NCI-H2029 treated with DMSO at 0.1 percent for 48 hours (cell line): Measurements from ENCODE around the gene KIF24.
"Not testable (repeated sequence)": the region's sequence is repeated elsewhere in the genome, so short reads cannot be mapped to it uniquely, and the experiment has no call there.

ENCODE experiments used
- DNase-seq: peaks from one replicate; lab custom pipeline; 2025; lab: John Stamatoyannopoulos, UW

Gene KIF24

DNA sequence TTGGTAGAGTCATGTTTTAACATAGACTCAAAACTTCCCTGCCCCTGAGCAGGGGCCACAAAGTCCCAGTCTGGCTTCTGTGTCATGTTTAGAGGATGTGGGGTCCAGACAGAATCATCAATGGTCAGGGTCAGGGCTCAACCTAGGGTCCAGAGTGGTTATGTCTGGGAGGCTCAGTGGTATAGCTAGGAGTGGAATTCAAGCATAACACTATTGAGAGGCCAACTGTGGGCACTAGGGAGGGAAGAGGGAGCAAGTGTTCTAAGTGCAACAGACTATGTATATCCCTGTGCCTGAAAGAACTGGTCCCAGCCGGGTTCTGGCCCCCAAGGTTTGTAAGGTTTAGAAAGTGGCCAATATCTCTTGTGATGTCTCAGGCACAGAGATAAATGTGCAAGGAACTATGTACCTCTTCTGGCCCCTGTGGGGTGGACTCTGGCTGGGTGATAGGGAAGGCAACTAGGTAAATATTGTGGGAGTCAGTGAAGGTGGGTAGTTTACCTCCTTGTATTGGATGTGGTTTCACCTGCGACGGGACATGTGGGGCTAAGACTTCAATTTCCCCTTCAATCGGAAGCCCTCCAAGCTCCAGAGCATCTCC lies 33.6 kb upstream of the KIF24 start:
- no peak for DNase-seq

DNA sequence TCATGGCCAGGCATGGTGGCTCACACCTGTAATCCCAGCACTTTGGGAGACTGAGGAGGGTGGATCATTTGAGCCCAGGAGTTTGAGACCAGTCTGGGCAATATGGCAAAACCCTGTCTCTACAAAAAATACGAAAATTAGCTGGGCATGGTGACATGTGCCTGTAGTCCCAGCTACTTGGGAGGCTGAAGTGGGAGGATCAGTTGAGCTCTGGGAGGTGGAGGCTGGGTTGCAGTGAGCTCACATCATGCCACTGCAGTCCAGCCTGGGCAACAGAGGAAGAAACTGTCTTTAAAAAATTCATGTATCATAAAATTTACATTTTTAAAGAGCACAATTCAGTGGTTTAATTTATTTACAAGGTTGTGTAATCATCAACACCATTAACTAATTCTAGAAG lies 23.9 kb upstream of the KIF24 start:
- DNase-seq = not testable (repeated sequence)

DNA sequence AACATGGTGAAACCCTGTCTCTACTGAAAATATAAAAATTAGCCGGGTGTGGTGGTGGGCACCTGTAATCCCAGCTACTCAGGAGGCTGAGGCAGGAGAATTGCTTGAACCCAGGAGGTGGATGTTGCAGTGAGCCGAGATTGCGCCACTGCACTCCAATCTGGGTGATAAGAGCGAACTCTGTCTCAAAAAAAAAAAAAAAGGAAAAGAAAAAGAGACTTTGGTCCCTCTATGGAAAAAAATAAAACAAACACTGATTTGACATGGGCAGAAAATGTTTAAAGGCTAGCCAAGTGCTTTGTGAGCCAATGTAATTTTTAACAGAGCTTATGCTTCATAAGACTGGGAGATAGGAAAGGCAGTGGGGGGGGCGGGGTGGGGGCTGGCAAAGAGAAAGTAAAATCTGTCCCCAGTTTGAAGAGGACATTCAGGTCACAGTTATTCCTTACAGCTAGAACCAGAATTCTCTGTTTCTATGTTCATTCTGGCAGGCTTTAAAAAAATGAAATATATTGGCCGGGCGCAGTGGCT lies 23.1 kb upstream of the KIF24 start:
- not testable (repeated sequence) for DNase-seq

DNA sequence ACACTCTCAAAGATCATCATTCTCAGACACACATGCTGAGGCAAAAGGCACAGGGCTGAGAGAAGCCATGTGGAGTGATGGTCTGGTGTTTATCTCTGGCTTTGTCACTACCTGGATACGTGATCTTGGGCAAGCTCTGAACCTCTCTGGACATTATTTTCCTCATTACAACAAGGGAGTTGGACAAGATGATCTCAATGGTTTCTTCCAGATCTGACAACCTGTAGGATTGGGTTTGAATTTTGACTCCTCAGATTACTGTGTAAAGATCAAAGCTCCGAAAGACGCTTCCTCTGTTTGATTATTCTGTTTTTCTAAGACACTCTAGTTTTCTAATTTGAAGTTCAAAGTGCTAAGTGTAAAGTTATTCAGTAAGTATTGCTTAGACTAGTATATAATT lies 20.3 kb upstream of the KIF24 start:
- DNase-seq = no peak

DNA sequence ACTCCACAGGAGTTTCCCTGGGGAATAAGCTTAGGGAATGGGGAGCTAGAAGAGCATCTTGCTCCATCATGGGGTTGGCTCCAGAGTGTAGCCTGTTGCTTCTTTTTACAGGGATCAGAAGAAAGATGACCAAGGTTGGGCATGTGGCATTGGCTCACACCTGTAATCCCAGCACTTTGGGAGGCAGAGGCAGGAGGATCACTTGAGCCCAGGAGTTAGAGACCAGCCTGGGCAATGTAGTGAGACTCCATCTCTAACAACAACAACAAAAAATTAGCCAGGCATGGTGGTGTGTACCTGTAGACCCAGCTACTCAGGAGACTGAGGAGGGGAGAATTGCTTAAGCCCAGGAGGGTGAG lies 18.7 kb upstream of the KIF24 start:
- DNase-seq = no peak

DNA sequence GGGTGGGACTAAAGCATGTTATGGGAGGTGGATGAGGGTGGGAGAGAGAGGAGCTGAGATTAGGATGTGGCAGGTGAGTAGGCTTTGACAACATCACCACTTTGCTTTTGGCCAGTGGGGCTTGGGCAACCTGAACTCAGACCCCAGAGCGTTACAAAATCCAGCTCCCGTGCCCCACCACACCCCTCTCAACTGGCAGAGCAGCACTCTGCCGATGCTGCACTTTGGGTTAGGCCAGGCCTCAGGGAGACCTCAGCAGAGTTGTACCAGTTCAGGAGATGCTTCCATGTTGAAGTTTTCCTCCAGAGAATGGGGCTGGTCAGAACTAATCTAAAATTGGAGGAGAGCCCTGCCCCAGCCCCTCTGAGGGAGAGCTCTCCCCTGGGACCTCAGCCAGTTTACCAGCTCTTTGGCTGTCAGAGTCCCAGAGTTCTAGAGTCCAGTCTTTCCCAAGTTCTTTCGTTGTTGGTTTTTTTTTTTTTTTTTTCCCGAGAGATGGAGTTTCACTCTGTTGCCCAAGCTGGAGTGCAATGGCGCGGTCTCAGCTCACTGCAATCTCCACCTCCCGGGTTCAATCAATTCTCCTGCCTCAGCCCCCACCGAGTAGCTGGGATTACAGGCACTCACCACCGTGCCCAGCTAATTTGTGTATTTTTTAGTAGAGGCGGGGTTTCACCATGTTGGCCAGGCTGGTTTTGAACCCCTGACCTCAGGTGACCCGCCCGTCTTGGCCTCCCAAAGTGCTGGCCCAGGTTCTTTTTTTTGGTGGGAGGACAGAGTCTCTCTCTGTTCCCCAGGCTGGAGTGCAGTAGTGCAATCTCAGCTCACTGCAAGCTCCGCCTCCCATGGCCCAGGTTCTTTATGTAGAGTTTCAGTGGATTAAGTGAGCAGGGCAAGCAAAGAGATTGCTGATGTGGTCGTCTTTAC lies 18.1 kb upstream of the KIF24 start:
- DNase-seq = no peak

DNA sequence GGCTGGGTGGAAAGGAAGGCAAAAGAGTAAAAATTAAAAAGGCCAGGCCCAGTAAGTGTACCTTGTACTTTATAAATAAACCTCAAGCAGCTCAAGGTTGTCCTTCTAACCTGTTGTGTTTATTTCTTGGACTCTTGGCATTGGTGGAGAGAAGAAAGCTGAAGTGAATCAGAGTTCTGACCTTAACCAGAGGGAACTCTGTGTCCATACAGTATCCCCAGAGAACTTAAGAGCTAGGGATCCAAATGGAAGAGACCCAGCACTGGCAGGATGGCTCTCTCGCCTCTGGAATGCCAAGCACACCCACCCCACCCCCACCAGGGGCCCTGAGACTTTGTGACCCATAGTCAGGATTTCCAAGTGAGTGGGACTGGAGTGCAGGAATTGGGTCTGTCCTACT lies 14.5 kb upstream of the KIF24 start:
- no peak for DNase-seq

DNA sequence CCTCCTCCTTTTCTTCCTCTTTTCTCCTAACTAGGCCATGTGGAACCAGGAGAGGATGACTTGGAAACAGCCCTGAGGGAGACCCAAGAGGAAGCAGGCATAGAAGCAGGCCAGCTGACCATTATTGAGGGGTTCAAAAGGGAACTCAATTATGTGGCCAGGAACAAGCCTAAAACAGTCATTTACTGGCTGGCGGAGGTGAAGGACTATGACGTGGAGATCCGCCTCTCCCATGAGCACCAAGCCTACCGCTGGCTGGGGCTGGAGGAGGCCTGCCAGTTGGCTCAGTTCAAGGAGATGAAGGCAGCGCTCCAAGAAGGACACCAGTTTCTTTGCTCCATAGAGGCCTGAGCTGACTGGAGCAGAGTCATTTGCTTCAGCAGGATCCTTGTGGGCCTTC lies 14.0 kb upstream of the KIF24 start:
- DNase-seq = no peak

DNA sequence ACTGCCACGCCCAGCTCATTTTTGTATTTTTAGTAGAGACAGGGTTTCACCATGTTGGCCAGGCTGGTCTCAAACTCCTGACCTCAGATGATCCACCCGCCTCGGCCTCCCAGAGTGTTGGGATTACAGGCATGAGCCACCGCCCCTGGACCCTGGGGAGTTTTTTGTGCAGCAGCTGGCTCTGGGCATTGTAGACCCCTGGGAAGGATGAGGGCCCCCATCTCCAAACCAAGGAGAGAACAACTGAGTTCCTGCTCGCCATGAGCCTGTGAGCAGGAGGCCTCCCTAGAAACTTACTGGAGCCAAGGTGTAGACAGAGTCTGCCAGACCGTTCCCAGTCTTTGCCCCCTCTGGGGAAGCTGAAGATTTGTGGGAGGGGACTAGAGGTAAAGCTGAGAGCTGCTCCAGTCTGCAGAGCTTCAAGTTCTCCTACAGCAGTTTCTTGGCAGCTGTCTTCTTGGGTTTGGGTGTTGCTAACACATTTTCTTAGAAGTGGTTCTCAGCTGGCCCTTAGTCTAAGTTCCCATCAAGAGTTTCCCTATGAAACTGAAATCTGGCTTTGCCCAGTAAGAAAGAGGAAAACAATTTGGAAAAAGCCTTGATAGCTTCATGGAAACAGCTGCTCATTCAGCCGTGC lies 12.7 kb upstream of the KIF24 start:
- no peak for DNase-seq

DNA sequence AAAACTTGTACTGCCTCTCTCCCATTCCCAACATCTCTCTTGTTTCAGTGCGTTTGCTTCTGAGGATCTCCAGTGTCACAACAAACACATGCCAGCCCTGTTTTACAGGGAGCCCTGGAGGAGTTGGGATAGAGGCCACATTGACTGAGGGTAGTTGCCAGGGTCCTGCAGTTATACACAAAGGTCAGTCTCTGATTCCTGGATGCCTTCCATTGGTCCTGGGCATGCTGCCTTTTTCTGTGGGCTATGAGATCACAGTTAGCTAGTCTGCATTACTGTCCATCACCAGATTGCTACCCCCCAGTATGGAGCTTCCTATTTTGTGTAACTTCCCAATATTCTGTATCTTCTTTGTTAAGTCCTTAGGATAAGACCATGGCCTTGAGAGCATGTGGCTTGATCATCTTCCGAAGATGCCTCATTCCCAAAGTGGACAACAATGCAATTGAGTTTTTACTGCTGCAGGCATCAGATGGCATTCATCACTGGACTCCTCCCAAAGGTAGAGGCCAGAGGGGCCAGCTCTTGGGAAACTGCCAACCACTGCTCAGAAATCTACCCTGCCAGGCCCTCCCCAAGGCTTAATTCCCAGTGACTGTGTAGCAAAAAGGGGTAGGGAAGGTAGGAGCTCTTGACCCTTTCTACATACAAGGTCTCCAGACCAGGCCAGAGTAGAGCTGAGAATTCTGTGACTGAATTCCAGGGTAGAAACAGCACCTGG lies 9.8 kb upstream of the KIF24 start:
- no peak for DNase-seq

DNA sequence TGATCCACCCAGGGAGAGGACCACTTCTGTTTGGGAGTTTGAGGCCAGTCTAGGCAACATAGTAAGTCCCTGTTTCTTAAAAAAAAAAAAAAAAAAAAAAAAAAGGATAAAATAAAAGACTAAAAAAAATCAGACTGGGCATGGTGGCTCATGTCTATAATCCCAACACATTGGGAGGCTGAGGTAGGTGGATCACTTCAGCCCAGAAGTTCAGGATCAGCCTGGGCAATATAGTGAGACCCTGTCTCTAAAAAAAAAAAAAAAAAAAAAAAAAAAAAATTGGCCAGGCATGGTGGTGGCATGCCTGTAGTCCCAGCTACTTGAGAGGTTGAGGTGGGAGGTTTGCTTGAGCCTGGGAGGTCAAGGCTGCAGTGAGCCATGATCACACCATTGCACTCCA lies 9.0 kb upstream of the KIF24 start:
- not testable (repeated sequence) for DNase-seq

DNA sequence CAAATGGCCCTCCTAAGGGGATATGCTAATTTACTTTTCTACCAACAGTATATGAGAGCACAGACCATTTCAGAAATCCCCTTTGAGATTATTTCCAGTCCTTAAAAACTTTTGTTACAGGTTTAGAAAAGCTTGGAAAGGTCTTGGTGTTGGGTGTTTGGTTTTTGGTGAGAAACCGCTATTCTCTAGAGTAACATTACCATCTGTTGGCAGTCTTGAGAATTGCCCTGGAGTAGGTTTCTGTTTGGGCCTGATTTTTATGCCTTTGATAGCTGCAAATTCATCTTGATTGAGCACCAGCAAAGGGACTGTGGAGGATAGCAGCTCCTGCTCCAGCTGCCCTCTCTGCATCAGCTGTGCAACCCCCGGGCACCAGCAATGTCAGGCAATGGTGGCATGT lies 8.3 kb upstream of the KIF24 start:
- DNase-seq = no peak

DNA sequence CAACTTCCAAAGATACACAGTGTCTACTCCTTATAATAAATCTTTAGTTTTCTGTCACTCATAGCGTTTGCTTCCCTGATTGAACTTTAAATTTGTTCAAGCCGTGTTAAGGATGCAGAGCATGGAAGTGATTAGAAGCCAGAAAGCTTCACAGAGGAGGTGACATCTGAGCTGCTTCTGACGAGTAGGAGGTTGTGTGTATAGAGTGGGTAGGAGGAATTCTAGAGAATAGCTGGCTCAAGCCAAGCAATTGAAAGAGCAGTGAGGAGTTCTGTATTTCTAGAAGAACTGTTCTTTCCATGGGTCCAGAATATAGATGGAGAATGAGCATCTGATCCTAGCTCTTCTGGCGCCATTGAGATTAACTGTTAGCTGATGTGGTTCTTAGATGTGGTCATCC lies 6.3 kb upstream of the KIF24 start:
- DNase-seq = no peak

DNA sequence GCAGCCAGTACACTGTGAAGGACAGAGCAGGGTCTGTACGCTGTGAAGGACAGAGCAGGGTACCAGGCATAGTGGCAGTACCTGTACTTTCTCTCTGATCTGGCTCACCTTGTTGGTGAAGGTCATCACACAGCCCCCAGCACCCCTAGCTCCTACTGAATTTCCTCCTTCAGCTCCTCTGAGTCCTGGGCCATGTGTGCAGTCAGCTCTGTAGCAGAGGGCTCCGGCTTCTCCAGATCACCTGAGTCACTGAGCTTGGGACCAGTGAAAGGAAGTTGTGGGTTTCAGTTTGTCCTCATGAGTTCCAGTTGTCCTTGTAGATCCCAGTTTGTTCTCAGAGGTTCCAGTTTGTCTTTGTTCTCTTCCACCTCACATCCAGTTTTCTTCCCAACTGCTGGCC lies 5.8 kb upstream of the KIF24 start:
- DNase-seq = no peak

DNA sequence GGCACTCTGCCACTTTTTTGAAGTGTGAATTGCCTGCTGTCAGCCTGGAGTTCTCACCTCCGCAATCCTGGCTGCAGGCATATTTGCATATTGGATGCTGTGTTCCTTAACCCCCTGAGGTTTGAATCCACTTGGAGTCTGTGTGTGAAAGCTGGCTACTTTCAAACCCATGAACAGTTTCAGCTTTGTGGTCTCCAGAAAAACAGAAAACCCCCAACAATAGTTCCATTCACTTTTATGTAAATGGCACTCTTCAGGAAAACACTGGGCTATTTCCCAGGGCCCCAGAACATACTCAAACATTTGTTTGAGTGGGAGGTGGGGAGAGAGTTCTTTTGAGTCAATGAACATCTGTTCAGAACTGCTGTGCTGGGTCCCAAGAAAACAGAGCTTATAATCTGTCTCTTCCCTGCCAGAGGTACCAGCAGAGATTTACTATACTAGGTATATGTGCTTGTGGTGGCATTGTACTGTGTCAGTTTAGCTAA lies 5.3 kb upstream of the KIF24 start:
- DNase-seq = no peak

DNA sequence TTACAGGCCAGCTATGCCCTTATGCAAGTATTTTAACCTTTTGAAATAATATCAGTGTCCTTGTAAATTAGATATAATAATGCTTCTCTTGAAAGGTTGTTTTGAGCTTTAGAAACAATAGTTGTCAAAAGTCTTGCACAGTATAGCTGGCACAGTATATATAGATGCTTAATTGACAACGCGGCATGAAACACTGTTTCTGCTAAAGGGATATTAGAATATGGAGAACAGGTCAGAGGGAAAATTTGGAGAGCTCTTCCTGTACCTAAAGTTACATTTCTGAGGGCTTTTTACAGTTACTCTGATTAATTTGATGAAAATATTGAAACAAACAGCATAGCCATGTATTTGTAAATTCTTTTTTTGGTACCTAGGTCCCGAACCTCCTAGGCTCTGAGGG lies 4.8 kb upstream of the KIF24 start:
- DNase-seq = no peak

DNA sequence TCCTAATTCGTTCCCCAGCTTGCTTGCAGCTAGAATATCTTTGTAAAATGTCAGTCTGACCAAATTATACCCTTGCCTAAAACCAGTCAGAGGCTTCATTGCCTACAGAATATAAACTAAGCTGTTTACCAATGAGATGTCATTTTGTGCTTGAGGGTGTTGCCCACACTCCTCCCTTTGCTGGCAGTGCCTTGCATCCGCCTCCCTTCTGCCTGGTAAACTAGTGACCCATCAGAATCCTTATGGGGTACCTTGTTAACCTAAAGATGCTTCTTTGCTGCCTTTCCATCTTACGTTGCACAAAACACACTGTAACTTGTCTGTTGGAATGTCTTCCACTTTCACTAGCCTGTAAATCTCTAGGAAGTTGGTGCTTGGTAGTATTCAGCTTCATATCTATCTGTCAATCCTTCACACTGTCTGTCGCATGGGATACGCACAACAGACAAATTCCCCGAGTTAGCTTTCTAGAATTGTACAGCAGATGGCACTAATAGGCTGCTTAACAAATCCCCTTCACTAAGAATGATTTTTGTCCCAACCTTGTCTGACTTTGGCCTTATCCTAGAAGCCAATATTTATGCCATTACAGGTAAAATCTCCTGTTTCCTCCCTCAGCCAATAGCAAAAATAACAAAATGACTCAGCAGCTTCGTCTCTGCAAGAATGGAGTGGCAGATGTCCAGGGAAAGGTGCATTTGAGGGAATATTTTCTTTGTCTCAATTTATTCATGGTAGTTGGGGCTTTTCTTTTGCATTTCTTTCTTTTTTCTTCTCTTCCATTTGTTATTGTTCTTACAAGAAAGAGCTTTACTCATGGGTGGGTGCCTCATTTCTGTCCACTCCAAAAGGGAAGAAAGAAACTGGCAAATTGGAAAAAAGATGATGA lies 3.3 kb upstream of the KIF24 start:
- peak; percentile 25 for DNase-seq

DNA sequence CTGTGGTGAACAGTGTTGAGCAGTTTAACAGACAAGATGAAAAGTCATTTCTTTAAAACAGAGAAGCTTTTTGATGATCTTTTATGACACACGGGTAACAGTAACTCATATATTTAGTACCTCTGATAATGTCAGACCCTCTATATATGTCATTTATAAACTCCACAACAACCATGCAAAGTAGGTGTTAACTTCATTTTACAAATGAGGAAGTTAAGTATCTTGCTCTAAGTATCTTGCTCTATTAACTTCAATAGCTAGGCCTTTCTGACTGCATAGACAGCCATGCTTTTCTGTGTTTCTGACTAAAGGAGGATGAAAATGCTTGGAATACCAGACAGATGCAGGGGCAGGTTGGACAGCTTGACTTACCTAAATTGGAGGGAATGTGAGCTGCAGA lies 2.1 kb upstream of the KIF24 start:
- DNase-seq = no peak

DNA sequence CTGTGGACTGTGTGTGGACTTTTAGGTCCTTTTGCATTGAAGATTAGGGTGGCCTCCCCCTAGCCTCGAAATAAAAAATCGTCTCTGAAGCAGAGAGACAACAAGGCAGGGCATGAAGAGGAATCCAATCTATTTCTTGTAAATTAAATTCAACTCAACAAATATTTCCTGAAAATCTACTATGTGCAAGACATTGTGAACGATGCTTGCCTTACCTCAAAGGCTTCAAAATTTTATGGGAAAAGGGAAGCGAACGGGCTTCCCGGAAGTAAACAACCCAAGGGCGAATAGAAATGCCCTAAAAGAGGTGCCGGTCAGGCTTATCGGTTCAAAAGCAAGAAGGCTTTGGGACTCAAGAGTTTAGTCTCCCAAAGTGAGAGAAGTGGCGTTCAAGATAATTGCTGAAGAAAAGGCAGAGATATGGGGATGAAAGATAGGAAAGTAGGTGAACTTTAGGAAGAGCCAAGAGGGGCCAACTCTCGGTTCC lies 525 bp downstream of the KIF24 start:
- DNase-seq = peak; percentile 48

DNA sequence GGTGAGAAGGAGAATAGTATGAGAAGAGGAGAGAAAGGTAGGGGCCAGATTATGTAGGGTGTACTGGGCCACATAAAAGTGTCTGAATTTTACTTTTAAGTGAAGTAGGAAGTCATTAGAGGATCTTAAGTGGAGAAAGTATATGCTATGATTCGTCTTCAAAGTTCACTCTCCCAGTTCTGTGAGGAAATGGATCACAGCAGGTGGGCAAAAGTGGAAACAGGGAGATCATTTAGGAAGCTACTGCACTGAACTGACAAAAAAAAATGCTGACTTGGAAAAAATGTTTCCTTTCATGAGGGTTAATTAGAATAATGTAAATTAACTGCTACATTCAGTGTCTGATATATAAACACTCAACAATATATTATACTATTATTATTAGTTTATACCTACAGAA lies 2.4 kb downstream of the KIF24 start:
- DNase-seq = no peak
